PC-3 (cell line): Measurements from ENCODE around the gene SDK1. TPM values are rescaled to one million over a fixed set of nuclear protein-coding genes. Genes with fewer than 3 reads are reported as not detected.

Experiments used
- ATAC-seq: fragments of 200-7000 bp; cut with Tn5 transposase; 2 replicates; pipeline ENCODE4 v1.9.1; 2020; ENCODE audit warnings: mild to moderate bottlenecking, moderate library complexity
- BruUV-seq: library from RNA; stranded (reverse); fragments of 400-500 nt; replicated peaks from 2 replicates; lab custom pipeline; 2021; lab: Mats Ljungman, UMichigan
- CTCF ChIA-PET: fragments of 300-600 bp; sonication (Branson Sonifier 250); formaldehyde crosslinking; loops from one replicate; lab custom pipeline; 2022; ENCODE audit warnings: antibody characterized with exemption; lab: Charles Lee
- POLR2A ChIA-PET: fragments of 300-600 bp; sonication (Branson Sonifier 250); formaldehyde crosslinking; loops from one replicate; lab custom pipeline; 2022; ENCODE audit warnings: antibody characterized with exemption; ENCODE audit not compliant: unreplicated experiment; lab: Charles Lee
- DNase-seq: peaks from one replicate; pipeline ENCODE4 v3.0.0-alpha.2; 2015
- H2AFZ ChIP-seq: fragments of 300-600 bp; sonication (generic); 2 replicates; pipeline ENCODE4 v1.6.0; 2016; ENCODE audit warnings: antibody characterized with exemption, low read length
- H3F3A ChIP-seq: fragments of 300-600 bp; sonication (generic); one replicate; pipeline ENCODE4 v1.6.0; 2017; ENCODE audit warnings: antibody characterized with exemption, low read length, control low read depth, mild to moderate bottlenecking; ENCODE audit not compliant: unreplicated experiment
- H3K27ac ChIP-seq: fragments of 300-600 bp; sonication (generic); 2 replicates; pipeline ENCODE4 v1.5.1; 2016; ENCODE audit warnings: mild to moderate bottlenecking, low read length
- H3K27me3 ChIP-seq: fragments of 300-600 bp; sonication (generic); 2 replicates; pipeline ENCODE4 v1.6.1; 2016; ENCODE audit warnings: low read length, mixed read lengths
- H3K36me3 ChIP-seq: fragments of 300-600 bp; sonication (generic); 2 replicates; pipeline ENCODE4 v1.6.1; 2016; ENCODE audit warnings: low read depth, mixed run types, low read length, mixed read lengths
- H3K4me1 ChIP-seq: fragments of 300-600 bp; sonication (generic); 2 replicates; pipeline ENCODE4 v1.5.1; 2016; ENCODE audit warnings: low read length; ENCODE audit not compliant: insufficient read depth
- H3K4me2 ChIP-seq: fragments of 300-600 bp; sonication (generic); 2 replicates; pipeline ENCODE4 v1.6.0; 2016; ENCODE audit warnings: low read length
- H3K4me3 ChIP-seq: fragments of 300-600 bp; sonication (generic); 2 replicates; pipeline ENCODE4 v1.5.1; 2016; ENCODE audit warnings: mild to moderate bottlenecking, low read length, mixed read lengths
- H3K79me2 ChIP-seq: fragments of 300-600 bp; sonication (generic); 2 replicates; pipeline ENCODE4 v1.6.1; 2017; ENCODE audit warnings: low read length, mixed read lengths
- H3K9ac ChIP-seq: fragments of 300-600 bp; sonication (generic); 2 replicates; pipeline ENCODE4 v1.6.0; 2016; ENCODE audit warnings: mild to moderate bottlenecking, low read length
- H3K9me2 ChIP-seq: fragments of 300-600 bp; sonication (generic); replicated peaks from 2 replicates; pipeline ENCODE4 v1.6.1; 2016; ENCODE audit warnings: mixed run types, low read length, mixed read lengths
- H3K9me3 ChIP-seq: fragments of 300-600 bp; sonication (generic); 2 replicates; pipeline ENCODE4 v1.6.1; 2016; ENCODE audit warnings: low read length, mixed read lengths
- H4K20me1 ChIP-seq: fragments of 300-600 bp; sonication (generic); 2 replicates; pipeline ENCODE4 v1.6.1; 2016; ENCODE audit warnings: low read length, mixed read lengths
- EZH2 ChIP-seq: fragments of 300-600 bp; sonication (generic); IDR thresholded peaks from one replicate; pipeline ENCODE4 v1.6.1; 2017; ENCODE audit warnings: antibody characterized with exemption, mild to moderate bottlenecking, low read length; ENCODE audit not compliant: unreplicated experiment
- EZH2phosphoT487 ChIP-seq: fragments of 300-600 bp; sonication (generic); IDR thresholded peaks from 2 replicates; pipeline ENCODE4 v1.6.1; 2018; ENCODE audit warnings: mild to moderate bottlenecking, antibody characterized with exemption, low read length, borderline replicate concordance
- intact Hi-C: fragments of 100-400 bp; cut with micrococcal nuclease; formaldehyde crosslinking; loops from 2 replicates; pipeline ENCODE4 v1.9.0; 2023
- total RNA-seq: library from RNA; depleted of rRNA; stranded (reverse); fragments of >200 nt; gene quantifications from 2 replicates; pipeline ENCODE4 v1.2.3, GENCODE V29; 2014
- TF ChIP-seq, protein P1 (sequence below): fragments of 300-600 bp; sonication (generic); conservative IDR thresholded peaks from 2 replicates; pipeline ENCODE4 v1.5.1; 2017; ENCODE audit warnings: antibody characterized with exemption, low read depth, mild to moderate bottlenecking, low read length

Gene SDK1
- total RNA-seq, 1 experiment from 2014 or later, result 2.8 TPM

DNA sequence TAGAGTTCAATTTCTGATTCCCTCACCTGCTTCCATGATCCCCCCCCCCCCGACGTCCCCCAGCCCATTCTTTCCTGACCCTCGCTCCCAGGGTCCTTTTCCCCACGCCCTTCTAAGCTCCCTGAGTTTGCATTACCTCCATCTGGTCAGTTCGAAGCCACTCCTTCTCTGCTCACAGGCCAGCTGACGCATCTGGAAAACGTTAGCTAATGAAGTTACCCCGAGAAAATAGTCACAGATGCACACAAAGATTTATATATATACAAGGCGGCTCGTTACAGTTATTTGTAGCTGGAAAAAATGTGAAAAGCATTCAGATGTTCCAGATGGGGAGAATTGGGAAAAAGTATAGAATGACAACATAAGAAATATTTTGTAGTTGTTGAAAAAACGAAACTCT, 751.1 kb downstream of the SDK1 start:
- H3K27me3 ChIP-seq, result no peaks in the 10 kb centered on the region

DNA sequence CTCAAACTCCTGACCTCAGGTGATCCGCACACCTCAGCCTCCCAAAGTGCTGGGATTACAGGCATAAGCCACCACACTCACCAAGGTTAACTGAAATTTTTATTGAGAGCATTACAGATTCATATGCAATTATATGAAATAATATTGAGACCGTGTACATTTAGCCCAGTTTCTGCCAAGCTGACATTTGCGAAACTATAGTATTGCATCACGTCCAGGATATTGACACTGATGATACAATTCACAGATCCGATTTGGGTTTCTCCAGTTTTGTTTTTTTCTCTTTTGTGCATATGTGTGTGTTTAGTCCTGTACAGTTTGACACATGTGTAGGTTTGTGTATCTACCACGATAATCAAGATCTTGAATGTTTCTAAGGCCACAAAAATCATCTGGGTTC, 753.1 kb downstream of the SDK1 start:
- CTCF ChIA-PET, result no interaction called here
- H3K4me1 ChIP-seq, result no peaks in the 10 kb centered on the region
- H3K9me2 ChIP-seq, result no peaks in the 10 kb centered on the region
- no peaks in the 10 kb centered on the region for H3K9me3 ChIP-seq
- ATAC-seq (no peak), DNase-seq (no peak)
- no peaks in the 10 kb centered on the region for H4K20me1 ChIP-seq
- POLR2A ChIA-PET, result no interaction called here
- H2AFZ ChIP-seq, result no peak overlapping the region
- TF ChIP-seq EZH2 (no peak), EZH2phosphoT487 (no peak)
- TF ChIP-seq, protein P1, sequence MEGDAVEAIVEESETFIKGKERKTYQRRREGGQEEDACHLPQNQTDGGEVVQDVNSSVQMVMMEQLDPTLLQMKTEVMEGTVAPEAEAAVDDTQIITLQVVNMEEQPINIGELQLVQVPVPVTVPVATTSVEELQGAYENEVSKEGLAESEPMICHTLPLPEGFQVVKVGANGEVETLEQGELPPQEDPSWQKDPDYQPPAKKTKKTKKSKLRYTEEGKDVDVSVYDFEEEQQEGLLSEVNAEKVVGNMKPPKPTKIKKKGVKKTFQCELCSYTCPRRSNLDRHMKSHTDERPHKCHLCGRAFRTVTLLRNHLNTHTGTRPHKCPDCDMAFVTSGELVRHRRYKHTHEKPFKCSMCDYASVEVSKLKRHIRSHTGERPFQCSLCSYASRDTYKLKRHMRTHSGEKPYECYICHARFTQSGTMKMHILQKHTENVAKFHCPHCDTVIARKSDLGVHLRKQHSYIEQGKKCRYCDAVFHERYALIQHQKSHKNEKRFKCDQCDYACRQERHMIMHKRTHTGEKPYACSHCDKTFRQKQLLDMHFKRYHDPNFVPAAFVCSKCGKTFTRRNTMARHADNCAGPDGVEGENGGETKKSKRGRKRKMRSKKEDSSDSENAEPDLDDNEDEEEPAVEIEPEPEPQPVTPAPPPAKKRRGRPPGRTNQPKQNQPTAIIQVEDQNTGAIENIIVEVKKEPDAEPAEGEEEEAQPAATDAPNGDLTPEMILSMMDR, result no peak
- H3K79me2 ChIP-seq, result no peaks in the 10 kb centered on the region
- intact Hi-C loops, result no loop called here
- H3K27me3 ChIP-seq, result no peaks in the 10 kb centered on the region
- no peak overlapping the region for H3K4me2 ChIP-seq
- no peak overlapping the region for H3K9ac ChIP-seq
- no peaks in the 10 kb centered on the region for H3K36me3 ChIP-seq
- no TSS peak for BruUV-seq
- H3K27ac ChIP-seq, result no peak overlapping the region
- no peak overlapping the region for H3K4me3 ChIP-seq
- no peaks in the 10 kb centered on the region for H3F3A ChIP-seq

More for the DNA sequence above, 751.1 kb downstream of the SDK1 start:
- Histone ChIP-seq H2AFZ (no peak overlapping the region), H3K36me3 (no peaks in the 10 kb centered on the region), H3K4me1 (no peaks in the 10 kb centered on the region), H3K27ac (no peak overlapping the region), H3K9me2 (no peaks in the 10 kb centered on the region), H3K9ac (no peak overlapping the region), H3K79me2 (no peaks in the 10 kb centered on the region), H3K9me3 (no peaks in the 10 kb centered on the region), H3F3A (no peaks in the 10 kb centered on the region), H3K4me2 (no peak overlapping the region), H3K4me3 (no peak overlapping the region), H4K20me1 (no peaks in the 10 kb centered on the region)
- DNase-seq (no peak), ATAC-seq (no peak)
- BruUV-seq, result no TSS peak
- no peak for TF ChIP-seq EZH2
- TF ChIP-seq, protein P1, result no peak
- TF ChIP-seq EZH2phosphoT487, result no peak
- CTCF ChIA-PET, result no interaction called here
- intact Hi-C loops, result no loop called here
- POLR2A ChIA-PET, result no interaction called here

DNA sequence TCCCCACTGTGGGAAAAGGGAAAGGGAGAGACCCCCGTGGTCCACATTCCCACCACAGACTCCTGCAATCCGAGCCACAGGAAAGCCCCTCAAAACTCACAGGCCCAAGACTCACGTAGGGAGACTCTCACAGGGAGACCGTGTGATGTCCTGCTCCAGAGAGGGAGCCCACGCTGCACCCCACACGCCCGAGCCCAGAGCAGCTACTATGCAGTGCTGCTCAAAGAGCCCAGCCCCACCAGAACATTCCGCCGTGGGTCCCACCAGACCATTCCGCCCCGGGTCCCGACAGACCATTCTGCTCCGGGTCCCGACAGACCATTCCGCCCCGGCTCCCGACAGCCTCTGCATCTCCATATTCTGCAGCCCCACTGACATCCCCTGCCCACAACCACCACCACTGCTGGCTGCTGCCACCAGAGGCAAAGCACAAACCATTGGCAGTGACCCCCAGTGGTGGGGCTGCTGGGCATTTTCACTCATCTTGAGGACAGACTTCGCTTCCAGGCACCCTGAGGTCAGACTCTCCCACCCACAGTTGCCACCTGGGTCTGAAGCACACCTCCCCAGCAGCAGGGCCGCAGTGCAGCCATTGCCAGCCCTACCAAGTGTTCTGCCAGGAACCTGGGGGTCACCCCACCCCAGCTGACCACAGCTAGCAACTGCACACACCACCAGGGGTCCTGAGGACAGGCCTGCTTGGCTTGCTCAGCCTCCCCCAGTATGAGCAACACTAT, 755.7 kb downstream of the SDK1 start:
- Histone ChIP-seq H3K79me2 (no peaks in the 10 kb centered on the region), H3K4me1 (no peaks in the 10 kb centered on the region), H2AFZ (no peak overlapping the region), H3K4me3 (no peak overlapping the region), H3K9me3 (no peaks in the 10 kb centered on the region), H3F3A (no peaks in the 10 kb centered on the region), H3K27me3 (no peaks in the 10 kb centered on the region), H4K20me1 (no peaks in the 10 kb centered on the region), H3K36me3 (no peaks in the 10 kb centered on the region), H3K4me2 (no peak overlapping the region), H3K9me2 (no peaks in the 10 kb centered on the region), H3K9ac (no peak overlapping the region), H3K27ac (no peak overlapping the region)
- BruUV-seq, result no TSS peak
- ATAC-seq (no peak), DNase-seq (no peak)
- ChIA-PET POLR2A (no interaction called here), CTCF (no interaction called here)
- no peak for TF ChIP-seq EZH2phosphoT487
- TF ChIP-seq, protein P1, result no peak
- no peak for TF ChIP-seq EZH2
- intact Hi-C loops, result no loop called here
